GM18498 (cell line): ENCODE results near the gene TF.

Experiments
- ATAC-seq: cut with Tn5 transposase; IDR thresholded peaks from one replicate; pipeline ENCODE4 v1.9.1; 2021; ENCODE audit warnings: mild to moderate bottlenecking, moderate library complexity; ENCODE audit not compliant: unreplicated experiment

The TF gene

GRCh38 chr3:133805384-133805701, 59.1 kb downstream of the TF start:
- ATAC-seq: no peak

- peak; percentile 99 for ATAC-seq
Observed at GRCh38 chr3:133805702-133806475, 59.7 kb downstream of the TF start, which contains the start of gene SRPRB. Gene SRPRB, plus strand, starts transcription at chr3:133805815. Its CDS starts 34 bp downstream, at chr3:133805849.

- ATAC-seq: no peak
Observed at GRCh38 chr3:133812872-133813271, 66.7 kb downstream of the TF start.

GRCh38 chr3:133815386-133815785, 69.2 kb downstream of the TF start:
- no peak for ATAC-seq

GRCh38 chr3:133820129-133820528, 73.9 kb downstream of the TF start:
- ATAC-seq: no peak

- no peak for ATAC-seq
Observed at GRCh38 chr3:133820889-133821675, 74.9 kb downstream of the TF start.

DNA sequence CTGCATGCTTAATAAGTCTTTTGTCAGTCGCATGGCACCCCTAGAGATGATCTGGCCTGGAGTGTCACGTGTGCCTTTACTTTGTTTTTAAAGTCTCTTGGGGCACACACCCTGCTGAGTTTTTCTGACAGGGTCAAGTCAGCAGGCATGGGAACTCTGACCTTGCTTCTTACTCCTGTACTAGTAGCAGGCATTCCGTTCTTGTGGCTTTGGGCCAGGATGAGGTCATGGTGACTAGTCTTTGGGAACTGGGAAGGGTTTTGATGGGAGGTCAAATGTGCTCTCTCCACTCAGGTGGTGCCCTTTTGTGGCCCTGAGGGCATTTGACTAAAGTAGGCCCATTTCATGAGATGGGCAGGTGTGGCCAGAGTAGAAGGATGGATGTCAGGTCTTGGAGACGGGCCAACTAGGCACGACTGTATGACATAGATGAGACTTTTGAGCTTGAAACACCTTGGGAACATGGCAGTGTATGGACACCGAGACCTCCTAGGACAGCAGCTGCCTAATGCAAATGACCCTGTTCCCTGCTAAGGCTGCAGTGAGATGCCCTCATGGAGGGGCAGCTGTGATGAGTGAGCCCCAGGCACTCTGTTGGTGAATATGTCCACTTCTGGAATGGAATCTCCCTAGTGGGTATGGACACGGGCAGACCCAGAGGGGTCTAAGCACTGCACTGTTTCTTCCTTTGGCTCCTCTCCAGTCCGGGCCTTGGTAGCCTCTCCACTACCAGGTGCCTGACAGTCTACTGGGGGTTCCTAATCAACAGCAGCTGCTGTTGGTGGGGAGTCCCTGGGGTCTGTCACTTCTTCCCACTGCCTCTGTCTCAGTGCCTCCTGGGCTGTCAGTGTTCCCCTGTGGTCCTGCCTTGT, 75.8 kb downstream of the TF start:
- ATAC-seq: no peak

- ATAC-seq: no peak
Observed at GRCh38 chr3:133824961-133825485, 78.8 kb downstream of the TF start.

- no peak for ATAC-seq
Observed at GRCh38 chr3:133825969-133826727, 80.0 kb downstream of the TF start.

- ATAC-seq: no peak
Observed at GRCh38 chr3:133827136-133827535, 80.9 kb downstream of the TF start.

DNA sequence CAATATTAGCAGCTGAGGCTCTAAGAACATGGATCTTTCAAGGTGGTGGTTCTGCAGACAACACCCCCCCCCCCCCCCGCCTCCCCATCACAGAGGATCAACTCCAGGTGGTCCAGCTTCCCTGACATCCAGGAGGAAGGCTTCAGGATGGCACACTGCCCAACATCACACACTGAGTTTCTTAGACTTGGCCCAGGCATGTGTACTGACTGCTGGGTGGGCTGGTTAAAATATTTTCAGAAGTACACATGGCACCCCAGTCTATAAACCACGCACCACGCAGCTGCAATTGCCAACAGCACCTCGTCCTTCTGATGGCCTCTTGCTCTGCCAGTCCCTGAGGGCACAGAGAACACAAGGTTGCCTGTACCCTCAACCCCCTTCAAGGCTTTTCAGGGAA, 81.5 kb downstream of the TF start:
- ATAC-seq: no peak

GRCh38 chr3:133828576-133829309, 82.5 kb downstream of the TF start:
- ATAC-seq: no peak

GRCh38 chr3:133829310-133829707, 83.1 kb downstream of the TF start:
- ATAC-seq: no peak

GRCh38 chr3:133830071-133830470, 83.9 kb downstream of the TF start:
- no peak for ATAC-seq

DNA sequence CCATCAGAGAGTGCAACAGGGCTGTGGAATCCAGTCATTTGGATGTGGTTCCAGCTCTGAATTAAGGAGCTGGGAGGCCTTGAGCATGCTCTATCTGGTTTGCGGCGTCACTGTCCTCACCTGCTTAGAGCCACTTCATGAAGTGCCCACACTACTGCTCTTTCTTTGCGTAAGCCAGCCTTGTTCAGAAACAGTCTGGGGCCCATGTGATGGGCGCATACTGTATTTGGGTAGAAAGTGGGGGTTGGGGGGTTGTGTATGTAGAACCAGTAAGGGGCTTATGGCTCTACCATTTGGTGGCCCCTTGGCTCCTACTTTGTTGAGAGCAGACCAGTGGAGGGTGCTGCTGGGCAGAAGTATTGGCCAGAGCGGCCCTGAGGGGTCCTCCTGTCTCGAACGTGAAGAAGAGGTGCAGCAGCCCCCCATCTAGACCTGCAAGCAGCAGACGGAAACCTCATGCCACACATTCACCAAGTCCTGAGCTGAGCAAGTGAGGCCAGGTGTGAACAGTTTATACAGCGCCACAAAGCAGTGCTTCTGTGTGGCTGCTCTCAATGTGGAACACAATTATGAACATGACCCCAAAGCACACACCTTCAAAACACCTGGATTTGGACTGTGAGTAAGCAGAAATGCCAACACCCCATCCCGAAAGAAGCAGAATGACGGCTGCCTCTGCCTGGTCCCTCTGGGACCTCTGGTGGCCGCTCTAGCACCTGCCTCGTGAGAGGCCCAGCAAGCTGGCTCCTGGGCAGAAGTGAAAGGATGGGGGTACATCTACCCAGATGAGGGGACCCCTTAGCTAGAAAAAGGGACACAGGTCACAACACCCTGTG, 86.0 kb downstream of the TF start:
- no peak for ATAC-seq

DNA sequence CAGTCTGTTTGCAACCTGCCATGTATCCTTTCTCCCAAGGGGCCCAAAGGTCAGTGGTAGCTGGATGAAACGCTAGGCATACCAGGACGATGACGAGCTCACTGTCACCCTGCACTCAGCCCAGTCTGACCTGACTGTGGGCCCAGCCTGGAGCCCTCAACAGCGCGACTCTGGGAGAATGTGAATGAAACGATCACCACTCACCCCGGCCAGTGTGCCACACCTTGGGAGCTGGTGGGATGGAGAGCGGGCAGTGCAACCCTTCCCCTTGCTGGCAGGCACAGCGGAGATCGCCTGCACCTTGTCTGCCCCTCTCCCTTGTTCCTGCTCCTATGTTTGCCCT, 86.6 kb downstream of the TF start:
- ATAC-seq: no peak

GRCh38 chr3:133833267-133833666, 87.1 kb downstream of the TF start:
- no peak for ATAC-seq

- no peak for ATAC-seq
Observed at GRCh38 chr3:133833880-133834620, 87.9 kb downstream of the TF start.
